ENCODE results near the gene RASA2. TPM values are rescaled to one million over a fixed set of nuclear protein-coding genes. Genes with fewer than 3 reads are reported as not detected.

RASA2 gene
- total and polyA plus RNA-seq, 4 donors, result 6.9 to 26.1 (median 16.6) TPM

- 18 to 21% methylated on average over 9 of the region's 9 CpGs for WGBS, 2 donors
- Histone ChIP-seq H3K4me3 (ENCODE audit: low read length in 2 of 2) (peak overlapping the region; percentile 6 to 62), H3K27ac (ENCODE audit: low read depth in 1 of 2, low read length in 2 of 2) (no peak overlapping the region), H3K9me3 (ENCODE audit: control insufficient read depth, low read length) (no peaks in the 10 kb centered on the region), H3K4me1 (ENCODE audit: control insufficient read depth in 1 of 2, insufficient read depth in 2 of 2, low read length in 2 of 2) (no peaks in the 10 kb centered on the region), H3K36me3 (ENCODE audit: control insufficient read depth in 1 of 2, insufficient read depth in 2 of 2, low read length in 1 of 2) (no peaks in the 10 kb centered on the region), H3K27me3 (ENCODE audit: control insufficient read depth in 1 of 2, insufficient read depth in 2 of 2, low read length in 1 of 2) (no peaks in the 10 kb centered on the region)
- ATAC-seq (ENCODE audit: low FRiP score) (peak; percentile 37), DNase-seq (no peak)
- intact Hi-C loops (cut with DNase I), result loop anchor here (2.0 to 5.0 kb wide), 2 partner anchors 58 to 78 kb away; partner anchors contain the start of gene RNF7 (in 1 of the 2)
Measured at GRCh38 chr3:141660614-141660947, 173.8 kb downstream of the RASA2 start.

- no peaks in the 10 kb centered on the region for H3K27me3 ChIP-seq (ENCODE audit: control insufficient read depth in 1 of 2, insufficient read depth in 2 of 2, low read length in 1 of 2)
- no peak overlapping the region for H3K4me3 ChIP-seq (ENCODE audit: low read length in 2 of 2)
- 91 to 95% methylated on average over 11 of the region's 11 CpGs for WGBS, 2 donors
- no peak overlapping the region for H3K27ac ChIP-seq (ENCODE audit: low read depth in 1 of 2, low read length in 2 of 2)
- no peaks in the 10 kb centered on the region for H3K4me1 ChIP-seq (ENCODE audit: control insufficient read depth in 1 of 2, insufficient read depth in 2 of 2, low read length in 2 of 2)
- H3K9me3 ChIP-seq (ENCODE audit: control insufficient read depth, low read length), result no peaks in the 10 kb centered on the region
- DNase-seq (no peak), ATAC-seq (ENCODE audit: low FRiP score) (no peak)
- H3K36me3 ChIP-seq (ENCODE audit: control insufficient read depth in 1 of 2, insufficient read depth in 2 of 2, low read length in 1 of 2), result no peaks in the 10 kb centered on the region
- intact Hi-C loops (cut with DNase I), result loop anchor here (2.0 to 5.0 kb wide), 2 partner anchors 59 to 77 kb away; partner anchors contain the start of gene RNF7 (in 1 of the 2)
Measured at GRCh38 chr3:141661229-141662196, 174.7 kb downstream of the RASA2 start.

- ATAC-seq (ENCODE audit: low FRiP score), result no peak
- H3K9me3 ChIP-seq (ENCODE audit: control insufficient read depth, low read length), result peaks cover under 1% of the 10 kb centered on the region
- no peaks in the 10 kb centered on the region for H3K4me1 ChIP-seq (ENCODE audit: control insufficient read depth in 1 of 2, insufficient read depth in 2 of 2, low read length in 2 of 2)
- no peak overlapping the region for H3K27ac ChIP-seq (ENCODE audit: low read depth in 1 of 2, low read length in 2 of 2)
- H3K4me3 ChIP-seq (ENCODE audit: low read length in 2 of 2), result no peak overlapping the region
- H3K27me3 ChIP-seq (ENCODE audit: control insufficient read depth in 1 of 2, insufficient read depth in 2 of 2, low read length in 1 of 2), result no peaks in the 10 kb centered on the region
- DNase-seq, result no peak
- intact Hi-C loops (cut with DNase I), result loop anchor here in 1 of 2 donors (5.0 kb wide), 1 partner anchor 62 kb away; no protein-coding TSS in a partner anchor
- no peaks in the 10 kb centered on the region for H3K36me3 ChIP-seq (ENCODE audit: control insufficient read depth in 1 of 2, insufficient read depth in 2 of 2, low read length in 1 of 2)
- 62 to 64% methylated on average over 8 of the region's 8 CpGs for WGBS, 2 donors
Measured at GRCh38 chr3:141663993-141664392, 177.2 kb downstream of the RASA2 start.

Other genes starting within 250 kb of the RASA2 start
- gene ZBTB38, start 118.5 kb upstream of the RASA2 start, total RNA-seq, result 100 to 1,000 TPM; 132 to 139 TPM
- gene ZBTB38, start 118.5 kb upstream of the RASA2 start, polyA plus RNA-seq, result 10 to 100 TPM; 21.2 to 35.8 TPM